ENCODE measurements around the gene MFN1.

MFN1 gene

GRCh38 chr3:179323197-179324110 is 24.1 kb upstream of the MFN1 start:
- peak overlapping the region; percentile 75 for H3K27ac ChIP-seq
- TF ChIP-seq ZFX (IDR thresholded peaks at IDR 0.05; ENCODE audit: borderline replicate concordance): no peak
- no peak for TF ChIP-seq CTCF (IDR thresholded peaks at IDR 0.05)

- peak overlapping the region; percentile 75 for H3K27ac ChIP-seq
- no peak for TF ChIP-seq CTCF (IDR thresholded peaks at IDR 0.05)
- TF ChIP-seq ZFX (IDR thresholded peaks at IDR 0.05; ENCODE audit: borderline replicate concordance): no peak
These were observed 23.2 kb upstream of the MFN1 start for GRCh38 chr3:179324270-179324754.

- no peak for TF ChIP-seq ZFX (IDR thresholded peaks at IDR 0.05; ENCODE audit: borderline replicate concordance)
- no peak for TF ChIP-seq CTCF (IDR thresholded peaks at IDR 0.05)
These were observed 17.1 kb upstream of the MFN1 start for GRCh38 chr3:179330438-179330837.

GRCh38 chr3:179332240-179332639 is 15.3 kb upstream of the MFN1 start:
- TF ChIP-seq CTCF (IDR thresholded peaks at IDR 0.05) (no peak), ZFX (IDR thresholded peaks at IDR 0.05; ENCODE audit: borderline replicate concordance) (no peak)
- H3K27ac ChIP-seq: no peak overlapping the region

More at GRCh38 chr3:179330438-179330837, 17.1 kb upstream of the MFN1 start:
- no peak overlapping the region for H3K27ac ChIP-seq

GRCh38 chr3:179333084-179333483 is 14.4 kb upstream of the MFN1 start:
- TF ChIP-seq ZFX (IDR thresholded peaks at IDR 0.05; ENCODE audit: borderline replicate concordance): no peak
- H3K27ac ChIP-seq: no peak overlapping the region

GRCh38 chr3:179336345-179336929 is 11.1 kb upstream of the MFN1 start:
- TF ChIP-seq CTCF (IDR thresholded peaks at IDR 0.05) (no peak), ZFX (IDR thresholded peaks at IDR 0.05; ENCODE audit: borderline replicate concordance) (no peak)
- no peak overlapping the region for H3K27ac ChIP-seq

GRCh38 chr3:179348325-179349013 is 960 bp downstream of the MFN1 start:
- peak overlapping the region; percentile 75 for H3K27ac ChIP-seq

More at GRCh38 chr3:179348325-179349013, 960 bp downstream of the MFN1 start:
- TF ChIP-seq ZFX (IDR thresholded peaks at IDR 0.05; ENCODE audit: borderline replicate concordance) (no peak), CTCF (IDR thresholded peaks at IDR 0.05) (no peak)
